Cardiac muscle cell (in vitro differentiated cells and primary cell): ENCODE measurements around the gene YIPF2. TPM values are rescaled to one million over a fixed set of nuclear protein-coding genes. Genes with fewer than 3 reads are reported as not detected.

ENCODE experiments used
- DNase-seq, 2 donors: peaks; one replicate each; pipeline versions ENCODE4 v3.0.0 to v3.0.0-alpha.2; 2010 to 2017; ENCODE audit warnings: low read depth in 1 of 2, low spot score in 1 of 2
- H3K27ac ChIP-seq: fragments of 200-600 bp; sonication (generic); 2 replicates; pipeline ENCODE4 v1.5.1; 2016
- H3K27me3 ChIP-seq: fragments of 200-600 bp; sonication (generic); 2 replicates; pipeline ENCODE4 v1.6.0; 2016; ENCODE audit warnings: control low read depth
- H3K36me3 ChIP-seq: fragments of 200-600 bp; sonication (generic); 2 replicates; pipeline ENCODE4 v1.5.1; 2016; ENCODE audit warnings: control low read depth
- H3K4me1 ChIP-seq: fragments of 200-600 bp; sonication (generic); 2 replicates; pipeline ENCODE4 v1.8.1; 2017; ENCODE audit warnings: low read depth, mild to moderate bottlenecking, mixed run types
- H3K4me3 ChIP-seq: fragments of 200-600 bp; sonication (generic); 2 replicates; pipeline ENCODE4 v1.5.1; 2016; ENCODE audit warnings: mild to moderate bottlenecking
- H3K9me3 ChIP-seq: fragments of 200-600 bp; sonication (generic); 2 replicates; pipeline ENCODE4 v1.5.1; 2017; ENCODE audit warnings: low read depth, mild to moderate bottlenecking, control low read depth
- polyA plus RNA-seq: library from polyadenylated mRNA; unstranded; fragments of >200 nt; fragmentation: Nextera tagmentation; extraction: Ambion mirVana; gene quantifications from 2 replicates; pipeline ENCODE4 v1.2.1, GENCODE V29; 2016
- total RNA-seq: library from RNA; depleted of rRNA; stranded (reverse); fragments of >200 nt; gene quantifications from 2 replicates; pipeline ENCODE4 v1.2.3, GENCODE V29; 2016
- TF ChIP-seq, protein P1 (sequence below): IDR thresholded peaks from 2 replicates; pipeline ENCODE4 v1.5.1; 2012; ENCODE audit warnings: low read depth, mild to moderate bottlenecking, low read length

YIPF2 gene
- total and polyA plus RNA-seq, 2 experiments from 2014 or later = 38.9 to 67.2 TPM

DNA sequence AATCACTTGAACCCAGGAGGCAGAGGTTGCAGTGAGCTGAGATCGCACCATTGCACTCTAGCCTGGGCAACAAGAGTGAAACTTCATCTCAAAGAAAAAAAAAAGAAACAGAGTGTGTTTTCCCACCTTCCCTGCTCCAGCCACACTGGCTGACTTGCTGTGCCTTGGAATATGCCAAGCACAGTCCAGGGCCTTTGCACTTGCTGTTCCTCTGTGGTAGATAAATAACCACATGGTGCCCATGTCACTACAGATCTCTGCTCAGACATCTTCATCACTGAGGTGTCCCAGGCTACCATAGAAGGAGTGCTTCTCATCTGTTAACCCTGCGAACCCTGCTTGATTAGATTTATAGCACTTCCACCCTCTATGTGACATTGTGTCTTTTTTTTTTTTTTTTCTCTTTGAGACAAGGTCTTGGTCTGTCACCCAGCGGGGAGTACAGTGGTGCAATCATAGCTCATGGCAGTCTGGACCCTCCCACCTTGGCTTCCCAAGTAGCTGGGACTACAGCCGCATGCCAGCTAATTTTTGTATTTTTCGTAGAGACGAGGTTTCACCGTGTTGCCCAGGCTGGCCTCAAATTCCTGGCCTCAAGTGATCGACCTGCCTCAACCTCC is 42.8 kb upstream of the YIPF2 start:
- H3K27me3 ChIP-seq = no peaks in the 10 kb centered on the region
- TF ChIP-seq, protein P1, sequence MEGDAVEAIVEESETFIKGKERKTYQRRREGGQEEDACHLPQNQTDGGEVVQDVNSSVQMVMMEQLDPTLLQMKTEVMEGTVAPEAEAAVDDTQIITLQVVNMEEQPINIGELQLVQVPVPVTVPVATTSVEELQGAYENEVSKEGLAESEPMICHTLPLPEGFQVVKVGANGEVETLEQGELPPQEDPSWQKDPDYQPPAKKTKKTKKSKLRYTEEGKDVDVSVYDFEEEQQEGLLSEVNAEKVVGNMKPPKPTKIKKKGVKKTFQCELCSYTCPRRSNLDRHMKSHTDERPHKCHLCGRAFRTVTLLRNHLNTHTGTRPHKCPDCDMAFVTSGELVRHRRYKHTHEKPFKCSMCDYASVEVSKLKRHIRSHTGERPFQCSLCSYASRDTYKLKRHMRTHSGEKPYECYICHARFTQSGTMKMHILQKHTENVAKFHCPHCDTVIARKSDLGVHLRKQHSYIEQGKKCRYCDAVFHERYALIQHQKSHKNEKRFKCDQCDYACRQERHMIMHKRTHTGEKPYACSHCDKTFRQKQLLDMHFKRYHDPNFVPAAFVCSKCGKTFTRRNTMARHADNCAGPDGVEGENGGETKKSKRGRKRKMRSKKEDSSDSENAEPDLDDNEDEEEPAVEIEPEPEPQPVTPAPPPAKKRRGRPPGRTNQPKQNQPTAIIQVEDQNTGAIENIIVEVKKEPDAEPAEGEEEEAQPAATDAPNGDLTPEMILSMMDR = no peak
- no peak for DNase-seq
- no peaks in the 10 kb centered on the region for H3K36me3 ChIP-seq
- peaks cover 11% of the 10 kb centered on the region for H3K4me1 ChIP-seq
- H3K4me3 ChIP-seq = no peak overlapping the region
- H3K27ac ChIP-seq = no peak overlapping the region
- H3K9me3 ChIP-seq = no peaks in the 10 kb centered on the region

DNA sequence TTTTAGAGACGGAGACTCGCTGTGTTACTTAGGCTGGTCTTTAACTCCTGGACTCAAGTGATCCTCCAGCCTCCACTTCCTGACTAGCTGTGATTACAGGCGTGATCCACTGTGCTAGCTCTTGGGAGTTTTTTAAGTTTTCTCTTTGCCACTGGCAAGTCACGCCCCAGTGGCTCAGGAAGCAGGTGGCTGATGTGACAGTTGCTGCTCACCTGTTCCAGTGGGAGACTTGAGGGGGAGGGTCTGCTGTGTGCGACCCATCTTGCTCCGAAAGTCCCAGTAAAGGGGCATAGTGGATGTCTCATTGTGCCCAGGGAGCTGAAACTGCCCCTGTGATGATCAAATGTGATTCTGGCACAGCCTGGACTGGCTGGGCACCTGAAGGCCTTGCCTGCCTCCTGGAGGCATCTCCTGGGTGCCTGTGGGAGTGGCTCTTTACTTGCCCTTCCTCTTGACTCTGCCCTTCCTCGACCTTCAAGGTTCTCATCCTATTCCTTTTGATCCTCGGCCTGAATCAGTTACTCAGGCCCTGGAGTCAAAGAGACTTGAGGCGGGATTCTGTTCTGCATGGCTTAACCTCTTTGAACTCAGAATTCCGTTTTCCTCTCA is 40.2 kb upstream of the YIPF2 start:
- TF ChIP-seq, protein P1 = no peak
- no peaks in the 10 kb centered on the region for H3K9me3 ChIP-seq
- no peak overlapping the region for H3K4me3 ChIP-seq
- no peaks in the 10 kb centered on the region for H3K36me3 ChIP-seq
- H3K4me1 ChIP-seq = peaks cover 7% of the 10 kb centered on the region
- H3K27me3 ChIP-seq = no peaks in the 10 kb centered on the region
- H3K27ac ChIP-seq = peak overlapping the region; percentile 71
- DNase-seq = no peak

DNA sequence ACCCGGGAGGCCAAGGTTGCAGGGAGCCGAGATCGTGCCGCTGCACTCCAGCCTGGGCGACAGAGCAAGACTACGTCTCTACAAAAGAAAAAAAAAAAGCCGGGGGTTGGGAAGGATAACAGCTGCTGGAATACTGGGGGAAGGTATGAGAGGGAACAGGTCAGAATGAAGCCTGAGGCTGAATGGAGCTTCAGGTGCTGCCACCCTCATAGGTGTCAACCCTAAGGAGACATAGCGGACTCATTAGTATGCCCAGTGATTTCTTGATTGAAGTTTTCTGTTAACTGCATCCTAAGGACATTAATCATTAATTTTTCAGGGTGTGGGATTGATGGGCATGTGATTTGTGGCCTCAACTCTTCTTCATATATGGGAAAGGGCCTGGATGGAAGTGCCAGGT is 38.4 kb upstream of the YIPF2 start:
- Histone ChIP-seq H3K27me3 (no peaks in the 10 kb centered on the region), H3K4me3 (no peak overlapping the region), H3K9me3 (no peaks in the 10 kb centered on the region), H3K36me3 (no peaks in the 10 kb centered on the region), H3K4me1 (peaks cover 7% of the 10 kb centered on the region), H3K27ac (no peak overlapping the region)
- DNase-seq = no peak
- TF ChIP-seq, protein P1 = no peak

DNA sequence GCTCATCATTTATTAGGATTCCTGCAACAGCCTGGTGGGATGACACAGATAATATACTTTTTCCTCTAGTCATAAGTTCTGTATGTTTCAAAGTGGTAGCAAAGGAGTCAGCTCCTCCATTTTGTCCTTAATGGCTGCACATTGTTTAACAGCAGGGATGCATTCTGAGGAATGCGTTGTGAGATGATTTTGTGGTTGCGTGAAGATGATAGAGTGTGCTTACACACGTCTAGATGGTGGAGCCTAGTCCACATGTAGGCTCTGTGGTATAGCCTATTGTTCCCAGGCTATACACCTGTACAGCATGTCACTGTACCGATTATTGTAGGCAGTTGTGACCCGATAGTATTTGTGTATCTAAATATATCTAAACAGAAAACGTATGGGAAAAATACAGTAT is 37.0 kb upstream of the YIPF2 start:
- Histone ChIP-seq H3K4me1 (peaks cover 7% of the 10 kb centered on the region), H3K36me3 (no peaks in the 10 kb centered on the region), H3K4me3 (no peak overlapping the region), H3K27me3 (no peaks in the 10 kb centered on the region), H3K27ac (peak overlapping the region; percentile 54), H3K9me3 (no peaks in the 10 kb centered on the region)
- no peak for DNase-seq
- TF ChIP-seq, protein P1 = no peak

DNA sequence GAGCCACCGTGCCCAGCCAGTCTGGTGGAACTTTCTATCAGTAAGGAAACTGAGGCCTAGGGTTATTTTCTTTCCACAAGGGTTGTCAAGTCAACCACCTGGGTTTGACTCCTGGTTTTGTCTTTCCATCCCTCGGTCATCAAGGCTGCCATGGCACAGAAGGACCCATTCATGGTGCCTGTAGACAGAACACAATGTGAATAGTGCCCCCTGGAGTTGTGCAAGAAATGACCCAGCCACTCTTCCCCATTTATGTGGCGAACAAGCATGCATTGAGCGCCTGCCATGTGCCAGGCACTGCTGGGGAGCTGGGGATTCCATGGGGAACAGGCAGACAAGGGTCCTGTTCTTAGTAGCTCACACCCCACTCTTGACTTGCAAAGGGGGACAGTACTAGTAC is 36.5 kb upstream of the YIPF2 start:
- no peaks in the 10 kb centered on the region for H3K27me3 ChIP-seq
- DNase-seq = no peak
- H3K9me3 ChIP-seq = no peaks in the 10 kb centered on the region
- peaks cover 7% of the 10 kb centered on the region for H3K4me1 ChIP-seq
- peak overlapping the region; percentile 54 for H3K27ac ChIP-seq
- no peak overlapping the region for H3K4me3 ChIP-seq
- TF ChIP-seq, protein P1 = no peak
- H3K36me3 ChIP-seq = no peaks in the 10 kb centered on the region
